DND-41 (cell line): Measurements from ENCODE around the gene RIMS1.

Experiments
- ATAC-seq: fragments of 200-7000 bp; cut with Tn5 transposase; 3 replicates; pipeline ENCODE4 v1.9.1; 2021; ENCODE audit warnings: low read depth; ENCODE audit not compliant: insufficient read depth
- DNase-seq: peaks from one replicate; pipeline ENCODE4 v3.0.0-alpha.2; 2020
- H2AFZ ChIP-seq: 2 replicates; pipeline ENCODE4 v1.6.0; 2012; ENCODE audit warnings: low read depth, low read length
- H3K27ac ChIP-seq: 2 replicates; pipeline ENCODE4 v1.5.1; 2012; ENCODE audit warnings: low read length, inconsistent platforms
- H3K27me3 ChIP-seq: fragments of 200-600 bp; sonication (generic); 2 replicates; pipeline ENCODE4 v1.6.0; 2012; ENCODE audit warnings: low read length, mild to moderate bottlenecking, inconsistent platforms; ENCODE audit not compliant: insufficient read depth, poor library complexity
- H3K36me3 ChIP-seq: 2 replicates; pipeline ENCODE4 v1.5.1; 2012; ENCODE audit warnings: low read length, inconsistent platforms; ENCODE audit not compliant: insufficient read depth
- H3K4me1 ChIP-seq: 2 replicates; pipeline ENCODE4 v1.5.1; 2012; ENCODE audit warnings: mild to moderate bottlenecking, low read length; ENCODE audit not compliant: insufficient read depth
- H3K4me2 ChIP-seq: 2 replicates; pipeline ENCODE4 v1.6.0; 2012; ENCODE audit warnings: mild to moderate bottlenecking, moderate library complexity, low read length, inconsistent platforms; ENCODE audit not compliant: insufficient read depth
- H3K4me3 ChIP-seq, 2 experiments: fragments of 200-600 bp in 1 of 2; shearing (Covaris generic) in 1 of 2; 2 replicates each; pipeline ENCODE4 v1.5.1; 2012 to 2016; ENCODE audit warnings: inconsistent platforms in 2 of 2, low read length in 2 of 2, mild to moderate bottlenecking in 2 of 2, low read depth in 1 of 2, moderate library complexity in 1 of 2
- H3K79me2 ChIP-seq: 2 replicates; pipeline ENCODE4 v1.6.0; 2012; ENCODE audit warnings: low read length, inconsistent platforms; ENCODE audit not compliant: insufficient read depth
- H3K9ac ChIP-seq: 2 replicates; pipeline ENCODE4 v1.6.0; 2012; ENCODE audit warnings: low read depth, mild to moderate bottlenecking, inconsistent platforms, low read length, moderate library complexity
- H3K9me3 ChIP-seq: 2 replicates; pipeline ENCODE4 v1.5.1; 2012; ENCODE audit warnings: low read length, moderate library complexity, mild to moderate bottlenecking, inconsistent platforms; ENCODE audit not compliant: insufficient read depth, severe bottlenecking
- H4K20me1 ChIP-seq: 2 replicates; pipeline ENCODE4 v1.6.0; 2012; ENCODE audit warnings: low read length; ENCODE audit not compliant: insufficient read depth
- CTCF ChIP-seq: IDR thresholded peaks from 2 replicates; pipeline ENCODE4 v1.5.1; 2012; ENCODE audit warnings: borderline replicate concordance, low read length, moderate library complexity, mild to moderate bottlenecking; ENCODE audit not compliant: poor library complexity, severe bottlenecking; ENCODE audit errors: extremely low read depth
- EZH2 ChIP-seq: IDR thresholded peaks from 3 replicates; pipeline ENCODE4 v1.6.1; 2012; ENCODE audit warnings: borderline replicate concordance, low read depth, mild to moderate bottlenecking, moderate library complexity, low read length, inconsistent platforms; ENCODE audit not compliant: severe bottlenecking

Gene RIMS1

GRCh38 chr6:72216222-72217068, 330.1 kb downstream of the RIMS1 start:
- TF ChIP-seq CTCF (no peak), EZH2 (no peak)
- Histone ChIP-seq H3K27ac (no peak overlapping the region), H3K4me3 (no peak overlapping the region), H3K4me2 (no peak overlapping the region), H3K9me3 (no peaks in the 10 kb centered on the region), H3K79me2 (no peaks in the 10 kb centered on the region), H3K9ac (no peak overlapping the region), H3K27me3 (no peaks in the 10 kb centered on the region), H3K4me1 (no peaks in the 10 kb centered on the region), H3K36me3 (no peaks in the 10 kb centered on the region), H4K20me1 (no peaks in the 10 kb centered on the region), H2AFZ (no peak overlapping the region)
- ATAC-seq (no peak), DNase-seq (no peak)

- Histone ChIP-seq H2AFZ (no peak overlapping the region), H4K20me1 (no peaks in the 10 kb centered on the region), H3K9ac (no peak overlapping the region), H3K9me3 (no peaks in the 10 kb centered on the region), H3K27ac (no peak overlapping the region), H3K36me3 (no peaks in the 10 kb centered on the region), H3K79me2 (no peaks in the 10 kb centered on the region), H3K27me3 (no peaks in the 10 kb centered on the region), H3K4me1 (no peaks in the 10 kb centered on the region), H3K4me2 (no peak overlapping the region), H3K4me3 (no peak overlapping the region)
- ATAC-seq (no peak), DNase-seq (no peak)
- TF ChIP-seq EZH2, result no peak
- no peak for TF ChIP-seq CTCF
These were observed 331.3 kb downstream of the RIMS1 start for GRCh38 chr6:72217626-72218025.

GRCh38 chr6:72218125-72218524, 331.8 kb downstream of the RIMS1 start:
- Histone ChIP-seq H3K79me2 (no peaks in the 10 kb centered on the region), H3K4me3 (no peak overlapping the region), H3K36me3 (no peaks in the 10 kb centered on the region), H3K4me1 (no peaks in the 10 kb centered on the region), H4K20me1 (no peaks in the 10 kb centered on the region), H3K27me3 (no peaks in the 10 kb centered on the region), H3K9ac (no peak overlapping the region), H3K9me3 (no peaks in the 10 kb centered on the region), H3K27ac (no peak overlapping the region), H3K4me2 (no peak overlapping the region), H2AFZ (no peak overlapping the region)
- no peak for ATAC-seq
- no peak for DNase-seq
- TF ChIP-seq CTCF, result no peak
- no peak for TF ChIP-seq EZH2
